ENCODE results near the gene SORT1. TPM values are rescaled to one million over a fixed set of nuclear protein-coding genes. Genes with fewer than 3 reads are reported as not detected.

SORT1 gene
- total RNA-seq, 2 experiments from 2014 or later = 6.5 to 11.0 TPM

DNA sequence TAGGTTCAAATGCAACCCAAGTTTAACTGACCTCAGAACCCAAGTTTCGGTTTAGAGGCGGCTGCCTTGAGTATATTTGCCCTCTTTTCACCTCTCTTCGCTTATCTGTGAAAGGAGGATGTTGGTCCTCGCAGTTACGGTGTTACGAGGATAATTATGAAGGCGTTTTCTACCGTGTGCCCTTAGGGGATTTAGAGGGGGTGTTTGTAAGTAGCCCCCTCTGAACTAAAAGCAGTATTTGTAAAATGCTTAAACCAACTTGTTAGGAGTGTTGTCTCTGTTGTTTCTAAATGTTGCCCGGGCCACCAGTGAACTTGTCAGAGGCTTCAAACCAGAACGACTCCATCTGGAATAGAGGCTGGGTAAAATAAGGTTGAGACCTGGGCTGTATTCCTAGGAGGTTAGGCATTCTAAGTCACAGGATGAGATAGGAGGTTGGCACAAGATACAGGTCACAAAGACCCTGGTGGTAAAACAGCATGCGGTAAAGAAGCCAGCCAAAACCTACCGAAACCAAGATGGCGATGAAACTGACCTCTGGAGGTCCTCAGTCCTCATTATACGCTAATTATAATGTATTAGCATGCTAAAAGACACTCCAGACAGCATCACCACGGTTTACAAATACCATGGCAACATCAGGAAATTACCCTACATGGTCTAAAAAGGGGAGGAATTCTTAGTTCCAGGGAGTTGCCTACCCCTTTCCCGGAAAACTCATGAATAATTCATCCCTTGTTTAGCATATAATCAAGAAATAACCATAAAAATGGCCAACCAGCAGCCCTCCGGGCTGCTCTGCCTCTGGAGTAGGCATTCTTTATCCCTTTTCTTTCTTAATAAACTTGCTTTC is 113.7 kb downstream of the SORT1 start:
- ATAC-seq (ENCODE audit: low read depth) = no peak
- H3K9me3 Mint-ChIP-seq = no peaks in the 10 kb centered on the region

DNA sequence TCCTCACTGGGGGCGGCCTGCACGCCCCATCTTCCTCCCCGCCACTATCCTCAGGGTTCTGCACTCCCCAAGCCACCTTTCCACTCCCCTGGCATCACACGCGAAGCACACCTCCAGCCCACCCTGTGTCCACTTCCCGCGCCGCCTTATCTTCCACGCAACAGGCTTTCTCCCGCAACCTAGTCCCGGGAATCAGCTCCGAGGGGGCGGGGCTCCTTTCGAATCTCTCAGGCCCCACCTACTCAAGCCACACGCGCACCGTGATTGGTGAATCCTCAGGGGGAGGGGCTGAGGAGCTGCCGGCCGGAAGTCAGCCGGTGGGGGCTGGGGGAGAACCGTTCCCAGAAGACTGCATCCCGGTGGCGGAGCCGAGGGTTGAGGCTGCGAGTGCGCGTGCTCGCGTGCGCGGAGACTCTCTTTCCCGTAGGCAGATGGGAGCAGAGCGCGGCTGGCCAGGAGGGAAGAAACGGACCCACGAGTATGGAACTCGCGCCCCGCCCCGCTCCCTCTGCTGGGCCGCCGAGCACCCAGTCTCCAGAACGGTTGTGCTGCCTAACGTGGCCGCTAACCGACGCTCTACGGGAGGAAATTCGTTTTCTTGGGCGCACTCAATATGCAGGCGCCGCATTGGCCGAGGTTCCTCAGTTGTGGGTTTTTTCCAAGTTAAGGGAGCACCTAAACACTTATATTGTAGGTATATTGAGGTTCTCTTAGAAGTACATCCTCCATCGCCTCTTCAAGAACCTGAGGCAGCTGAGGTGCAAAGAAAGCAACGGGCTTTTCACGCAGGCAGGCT is 114.6 kb downstream of the SORT1 start, which contains the start of gene PSRC1:
PSRC1 (minus strand) TSS at position 194 of the 796 bp plus-strand sequence.
- Mint-ChIP-seq H3K36me3 (peaks cover 12% of the 10 kb centered on the region), H3K4me3 (peak within 1 kb of the TSS; percentile 100), H3K27me3 (peaks cover 7% of the 10 kb centered on the region), H3K9me3 (no peaks in the 10 kb centered on the region), H3K4me1 (peaks cover 20% of the 10 kb centered on the region), H3K27ac (peak within 1 kb of the TSS; percentile 96)
- DNase-seq (peak; percentile 94), ATAC-seq (ENCODE audit: low read depth) (peak; percentile 91)
- POLR2A ChIA-PET = interaction anchor here (0.6 to 2.4 kb wide), 13 partner anchors 12 to 588 kb away, joined by 3 to 22 read pairs (median 4); partner anchors contain the start of genes ATXN7L2, PSMA5, SARS1 and SORT1

More for the DNA sequence above, 113.7 kb downstream of the SORT1 start:
- POLR2A ChIA-PET = interaction anchor here (0.8 to 2.4 kb wide), 7 partner anchors 12 to 248 kb away, joined by 3 to 22 read pairs (median 6); partner anchors contain the start of genes PSMA5, SARS1 and SORT1
- Mint-ChIP-seq H3K27ac (peak overlapping the region; percentile 96), H3K27me3 (peaks cover 10% of the 10 kb centered on the region), H3K36me3 (peaks cover 12% of the 10 kb centered on the region), H3K4me1 (peaks cover 20% of the 10 kb centered on the region), H3K4me3 (peak overlapping the region; percentile 100)
- DNase-seq = no peak

DNA sequence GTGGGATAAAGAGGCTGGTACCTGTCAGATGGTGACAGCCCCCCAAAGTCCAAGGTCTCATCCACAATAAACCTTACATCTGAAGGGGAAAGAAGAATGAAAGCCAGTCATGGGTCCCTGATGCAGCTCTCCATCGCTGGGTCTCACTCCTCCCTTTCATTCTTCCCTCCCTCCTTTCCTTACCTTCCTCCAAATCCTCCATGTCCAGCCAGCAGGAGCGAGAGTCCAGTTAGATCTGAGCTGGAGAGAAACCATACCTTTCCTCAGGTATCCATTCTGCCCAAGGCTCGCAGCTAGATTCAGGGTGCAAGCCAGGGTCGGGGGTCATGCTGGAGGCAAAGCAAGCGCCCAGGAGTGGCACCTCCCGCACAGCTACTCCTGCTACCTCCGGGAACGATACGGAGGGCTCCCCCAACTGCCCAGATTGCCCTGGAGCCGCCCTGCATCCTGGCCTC is 115.2 kb downstream of the SORT1 start:
- no peaks in the 10 kb centered on the region for H3K9me3 Mint-ChIP-seq
- ATAC-seq (ENCODE audit: low read depth) (no peak), DNase-seq (no peak)
- peaks cover 20% of the 10 kb centered on the region for H3K4me1 Mint-ChIP-seq
- POLR2A ChIA-PET = interaction anchor here (0.6 to 2.4 kb wide), 12 partner anchors 11 to 589 kb away, joined by 3 to 22 read pairs (median 4); partner anchors contain the start of genes ATXN7L2, PSMA5, SARS1 and SORT1
- H3K4me3 Mint-ChIP-seq = peak overlapping the region; percentile 100
- H3K36me3 Mint-ChIP-seq = peaks cover 12% of the 10 kb centered on the region
- peak overlapping the region; percentile 96 for H3K27ac Mint-ChIP-seq
- peaks cover 2% of the 10 kb centered on the region for H3K27me3 Mint-ChIP-seq

DNA sequence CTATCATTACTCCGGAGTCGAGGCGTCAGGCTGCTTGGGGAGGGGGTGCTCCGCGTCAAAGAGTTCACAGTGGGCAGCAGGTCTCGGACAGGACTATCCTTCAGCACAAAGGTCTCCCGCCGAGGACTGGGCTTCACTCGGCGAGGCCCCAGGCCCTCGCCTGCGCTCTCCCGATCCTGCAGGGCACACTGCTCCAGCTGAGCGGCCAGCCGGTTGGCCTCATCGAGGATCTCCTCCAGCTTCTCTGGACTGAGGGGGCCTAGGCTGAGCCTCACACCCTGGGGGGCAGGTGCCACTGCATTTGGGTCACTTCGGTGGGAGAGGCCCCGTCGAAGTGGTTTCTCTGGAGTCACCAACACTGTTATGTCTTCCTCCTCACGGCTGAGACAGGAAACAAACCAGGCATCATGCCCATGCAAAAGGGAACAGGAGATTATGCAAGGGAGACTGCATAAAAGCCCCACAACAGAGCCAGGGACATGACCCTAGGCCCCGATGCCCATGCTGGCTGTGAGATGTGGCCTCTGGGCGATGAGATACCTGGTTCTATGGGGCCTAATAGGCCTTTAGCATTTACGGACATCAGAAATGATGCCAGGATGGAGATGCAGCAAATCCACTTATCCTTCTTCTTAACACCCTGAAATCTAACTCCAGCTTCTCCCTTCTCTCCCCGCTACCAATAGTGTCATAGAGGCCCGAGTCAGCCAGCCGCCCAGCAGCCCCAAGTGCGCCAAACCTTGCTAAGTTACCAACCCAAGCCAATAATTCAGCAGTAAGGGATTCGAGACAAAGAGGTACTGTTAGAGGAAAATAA is 115.8 kb downstream of the SORT1 start:
- peak overlapping the region; percentile 96 for H3K27ac Mint-ChIP-seq
- POLR2A ChIA-PET = interaction anchor here (0.9 to 2.4 kb wide), 6 partner anchors 11 to 267 kb away, joined by 3 to 22 read pairs (median 6); partner anchors contain the start of genes SARS1 and SORT1

DNA sequence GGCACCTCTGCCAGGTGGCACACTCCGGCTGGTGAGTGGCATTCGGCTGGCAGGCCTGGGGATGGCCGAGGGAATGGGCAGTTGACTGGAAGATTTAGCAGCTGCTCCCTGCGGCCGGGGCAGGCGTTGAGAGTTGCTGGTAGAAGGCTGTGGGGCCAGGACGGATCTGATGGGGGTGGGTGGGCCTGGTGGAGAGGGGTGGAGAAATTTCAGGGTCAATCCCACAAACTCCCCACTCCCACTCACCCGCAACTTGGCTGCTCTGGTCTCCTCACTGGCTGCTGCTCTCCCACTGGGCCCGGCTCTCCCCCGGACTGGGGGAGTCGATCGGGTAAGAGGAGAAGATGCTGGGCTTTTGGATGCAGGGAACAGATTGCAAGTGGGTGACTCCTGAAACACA is 116.9 kb downstream of the SORT1 start:
- POLR2A ChIA-PET = no interaction called here
- Mint-ChIP-seq H3K36me3 (peaks cover 12% of the 10 kb centered on the region), H3K27me3 (no peaks in the 10 kb centered on the region), H3K9me3 (no peaks in the 10 kb centered on the region), H3K4me1 (peaks cover 24% of the 10 kb centered on the region), H3K27ac (no peak overlapping the region), H3K4me3 (no peak overlapping the region)
- ATAC-seq (ENCODE audit: low read depth) (no peak), DNase-seq (no peak)

More for the DNA sequence above, 115.8 kb downstream of the SORT1 start:
- no peak for DNase-seq
- peaks cover 2% of the 10 kb centered on the region for H3K27me3 Mint-ChIP-seq
- ATAC-seq (ENCODE audit: low read depth) = no peak
- no peaks in the 10 kb centered on the region for H3K9me3 Mint-ChIP-seq
- H3K36me3 Mint-ChIP-seq = peaks cover 12% of the 10 kb centered on the region
- H3K4me1 Mint-ChIP-seq = peaks cover 24% of the 10 kb centered on the region
- peak overlapping the region; percentile 100 for H3K4me3 Mint-ChIP-seq

DNA sequence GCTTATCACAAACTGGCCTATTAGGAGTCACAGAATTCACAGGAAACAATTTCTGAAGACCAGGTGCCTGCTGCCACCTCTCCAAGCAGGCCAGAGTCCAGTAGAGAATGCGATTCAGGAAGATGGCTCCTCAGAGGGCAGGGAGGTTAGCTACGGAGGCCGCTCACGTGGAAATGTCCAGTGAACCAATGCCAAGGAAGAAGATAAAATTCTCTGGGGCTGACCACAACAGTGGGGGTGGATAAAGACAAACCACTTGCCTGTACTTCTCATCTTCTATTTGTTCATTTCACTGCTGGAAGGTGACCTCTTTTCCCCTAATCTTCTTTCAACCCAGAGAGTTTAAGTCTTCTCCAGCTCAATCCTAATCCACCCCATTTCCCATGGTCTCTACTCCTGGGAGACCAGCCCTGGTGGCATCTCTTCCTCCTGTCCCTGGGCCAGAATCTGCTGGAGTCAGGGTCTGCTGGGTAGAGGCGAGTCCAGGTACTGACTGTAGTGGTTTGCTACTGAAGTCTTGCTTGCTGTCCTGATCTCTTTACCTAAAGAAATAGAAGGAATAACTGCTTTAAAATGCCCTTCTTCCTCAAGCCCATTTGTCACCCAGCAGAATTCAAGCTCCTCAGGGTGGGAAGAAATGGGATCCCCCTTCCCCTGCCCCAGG is 118.0 kb downstream of the SORT1 start:
- H3K27me3 Mint-ChIP-seq = no peaks in the 10 kb centered on the region
- no peak for ATAC-seq (ENCODE audit: low read depth)
- DNase-seq = no peak
- no peak overlapping the region for H3K27ac Mint-ChIP-seq
- peaks cover 12% of the 10 kb centered on the region for H3K36me3 Mint-ChIP-seq
- POLR2A ChIA-PET = no interaction called here
- H3K4me1 Mint-ChIP-seq = peaks cover 27% of the 10 kb centered on the region
- no peaks in the 10 kb centered on the region for H3K9me3 Mint-ChIP-seq
- H3K4me3 Mint-ChIP-seq = no peak overlapping the region

DNA sequence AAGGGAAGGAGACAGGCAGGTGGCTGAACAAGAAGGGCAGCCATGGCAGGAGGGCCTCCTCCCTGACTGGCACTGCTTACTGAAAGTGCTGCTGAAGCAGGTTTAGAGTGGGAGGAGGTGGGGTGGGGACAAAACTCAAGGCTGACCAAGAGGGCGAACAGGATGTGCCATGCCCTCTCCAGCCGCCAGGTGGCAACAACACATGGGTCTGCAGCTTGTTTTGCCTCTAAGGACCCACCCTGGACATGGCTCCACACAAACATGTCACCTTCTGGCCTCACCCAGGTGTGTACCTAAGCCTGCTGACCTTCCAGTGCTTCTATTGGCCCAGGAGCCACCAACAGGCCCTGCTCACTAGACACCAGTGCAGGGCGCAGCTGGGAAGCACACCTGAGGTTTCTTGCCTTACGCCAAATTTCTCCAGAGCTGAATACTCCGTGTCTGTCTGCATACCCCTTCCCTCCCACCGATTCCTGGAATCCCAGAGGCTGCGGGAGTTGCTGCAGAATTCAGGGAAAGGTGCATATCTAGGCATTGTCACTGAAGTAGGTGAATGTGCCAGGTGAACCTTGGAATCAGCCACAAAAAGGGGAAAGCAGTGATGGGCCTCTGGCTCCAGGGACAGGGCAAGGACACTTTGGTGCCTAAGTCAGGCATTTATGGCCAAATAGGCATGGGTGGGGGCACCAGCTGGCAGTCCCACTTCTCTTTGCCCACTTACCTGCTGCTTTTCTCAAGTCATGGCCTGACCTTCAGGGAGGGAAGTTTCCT is 120.1 kb downstream of the SORT1 start:
- H3K27me3 Mint-ChIP-seq = no peaks in the 10 kb centered on the region
- H3K9me3 Mint-ChIP-seq = no peaks in the 10 kb centered on the region
- DNase-seq (peak; percentile 74), ATAC-seq (ENCODE audit: low read depth) (peak; percentile 47)
- H3K4me1 Mint-ChIP-seq = peaks cover 25% of the 10 kb centered on the region
- no peak overlapping the region for H3K4me3 Mint-ChIP-seq
- H3K27ac Mint-ChIP-seq = peak overlapping the region; percentile 68
- peaks cover 10% of the 10 kb centered on the region for H3K36me3 Mint-ChIP-seq
- POLR2A ChIA-PET = interaction anchor here (0.8 to 2.4 kb wide), 2 partner anchors 121 to 122 kb away, joined by 3 to 13 read pairs; partner anchors contain the start of gene SORT1

DNA sequence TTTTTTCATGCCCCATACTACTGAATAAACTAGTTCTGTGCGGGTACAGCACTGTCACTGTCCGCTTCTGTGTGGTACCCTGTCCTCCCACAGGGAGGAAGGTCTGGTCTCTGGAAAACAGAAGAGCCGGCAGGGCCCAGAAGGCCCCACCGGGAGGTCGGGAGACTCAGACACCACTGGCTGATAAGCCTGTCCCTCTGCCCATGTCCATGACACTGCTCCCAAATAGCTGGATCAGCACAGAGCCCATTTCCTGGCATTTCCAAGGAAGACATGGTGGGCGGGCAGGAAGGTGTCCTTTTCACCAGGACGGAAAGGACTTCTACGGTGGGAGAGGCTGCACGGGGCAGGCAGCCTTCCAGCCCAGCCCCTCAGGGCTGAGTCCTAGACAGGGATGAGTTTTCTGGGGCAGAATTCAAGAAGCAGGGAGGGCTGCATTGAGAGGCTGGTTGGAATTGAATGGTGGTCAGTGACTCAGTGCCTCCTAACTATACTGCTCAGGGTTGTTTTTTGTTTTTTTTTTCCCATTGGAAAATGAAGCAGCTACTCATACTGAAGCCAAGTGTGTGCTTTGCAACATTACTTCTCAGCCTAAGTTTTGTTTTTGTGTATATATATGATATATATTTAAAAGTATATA is 121.9 kb downstream of the SORT1 start:
- Mint-ChIP-seq H3K27ac (no peak overlapping the region), H3K27me3 (no peaks in the 10 kb centered on the region), H3K36me3 (peaks cover 7% of the 10 kb centered on the region), H3K4me3 (no peak overlapping the region), H3K4me1 (peaks cover 14% of the 10 kb centered on the region), H3K9me3 (no peaks in the 10 kb centered on the region)
- ATAC-seq (ENCODE audit: low read depth) = no peak
- no peak for DNase-seq
- POLR2A ChIA-PET = no interaction called here

DNA sequence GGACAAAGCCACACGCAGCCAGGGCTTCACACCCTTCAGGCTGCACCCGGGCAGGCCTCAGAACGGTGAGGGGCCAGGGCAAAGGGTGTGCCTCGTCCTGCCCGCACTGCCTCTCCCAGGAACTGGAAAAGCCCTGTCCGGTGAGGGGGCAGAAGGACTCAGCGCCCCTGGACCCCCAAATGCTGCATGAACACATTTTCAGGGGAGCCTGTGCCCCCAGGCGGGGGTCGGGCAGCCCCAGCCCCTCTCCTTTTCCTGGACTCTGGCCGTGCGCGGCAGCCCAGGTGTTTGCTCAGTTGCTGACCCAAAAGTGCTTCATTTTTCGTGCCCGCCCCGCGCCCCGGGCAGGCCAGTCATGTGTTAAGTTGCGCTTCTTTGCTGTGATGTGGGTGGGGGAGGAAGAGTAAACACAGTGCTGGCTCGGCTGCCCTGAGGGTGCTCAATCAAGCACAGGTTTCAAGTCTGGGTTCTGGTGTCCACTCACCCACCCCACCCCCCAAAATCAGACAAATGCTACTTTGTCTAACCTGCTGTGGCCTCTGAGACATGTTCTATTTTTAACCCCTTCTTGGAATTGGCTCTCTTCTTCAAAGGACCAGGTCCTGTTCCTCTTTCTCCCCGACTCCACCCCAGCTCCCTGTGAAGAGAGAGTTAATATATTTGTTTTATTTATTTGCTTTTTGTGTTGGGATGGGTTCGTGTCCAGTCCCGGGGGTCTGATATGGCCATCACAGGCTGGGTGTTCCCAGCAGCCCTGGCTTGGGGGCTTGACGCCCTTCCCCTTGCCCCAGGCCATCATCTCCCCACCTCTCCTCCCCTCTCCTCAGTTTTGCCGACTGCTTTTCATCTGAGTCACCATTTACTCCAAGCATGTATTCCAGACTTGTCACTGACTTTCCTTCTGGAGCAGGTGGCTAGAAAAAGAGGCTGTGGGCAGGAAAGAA is 122.9 kb downstream of the SORT1 start:
- Mint-ChIP-seq H3K4me3 (no peak overlapping the region), H3K27me3 (no peaks in the 10 kb centered on the region), H3K9me3 (no peaks in the 10 kb centered on the region), H3K36me3 (peaks cover 5% of the 10 kb centered on the region), H3K27ac (no peak overlapping the region), H3K4me1 (peaks cover 14% of the 10 kb centered on the region)
- POLR2A ChIA-PET = no interaction called here
- ATAC-seq (ENCODE audit: low read depth) (no peak), DNase-seq (no peak)

DNA sequence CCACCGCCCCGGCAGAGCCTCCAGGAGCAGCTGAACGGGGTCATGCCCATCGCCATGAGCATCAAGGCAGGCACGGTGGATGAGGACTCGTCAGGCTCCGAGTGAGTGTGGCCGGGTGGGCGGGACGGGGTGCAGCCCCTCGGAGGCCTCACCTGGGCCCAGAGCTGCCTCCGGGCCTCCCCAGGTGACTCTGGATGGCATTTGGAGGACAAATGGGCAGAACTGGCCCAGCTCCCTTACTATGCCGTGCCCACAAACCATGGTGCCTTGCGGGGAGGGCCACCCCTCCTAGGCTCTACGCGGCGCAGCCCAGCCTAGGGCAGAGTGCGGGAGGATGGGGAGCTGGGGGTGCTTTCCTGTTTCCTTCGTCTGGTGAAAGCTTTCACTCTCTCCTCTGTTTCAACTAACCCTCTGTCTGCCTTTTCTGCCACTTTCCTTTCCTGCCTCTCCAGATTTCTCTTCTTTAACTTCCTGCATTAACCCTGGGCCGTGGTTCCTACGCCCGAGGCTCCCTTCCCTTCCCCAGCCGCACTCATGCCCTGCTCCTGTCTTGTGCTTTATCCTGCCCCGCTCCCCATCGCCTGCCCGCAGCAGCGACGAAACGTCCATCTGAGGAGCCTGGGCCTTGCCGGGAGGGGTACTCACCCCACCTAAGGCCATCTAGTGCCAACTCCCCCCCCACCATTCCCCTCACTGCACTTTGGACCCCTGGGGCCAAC is 124.0 kb downstream of the SORT1 start:
- Mint-ChIP-seq H3K4me1 (peaks cover 14% of the 10 kb centered on the region), H3K27ac (peak overlapping the region; percentile 38), H3K4me3 (no peak overlapping the region), H3K27me3 (no peaks in the 10 kb centered on the region), H3K36me3 (no peaks in the 10 kb centered on the region), H3K9me3 (no peaks in the 10 kb centered on the region)
- no peak for DNase-seq
- POLR2A ChIA-PET = no interaction called here
- ATAC-seq (ENCODE audit: low read depth) = no peak

Measured in activated naive CD8-positive, alpha-beta T cell treated with anti-CD3 and anti-CD28 coated beads, Interleukin-2, amount 10 ng/mL, durations not matched to agents 7 days and 5 days (primary cell).